ENCODE measurements around the gene SLCO1A2. TPM values are rescaled to one million over a fixed set of nuclear protein-coding genes. Genes with fewer than 3 reads are reported as not detected.

Gene SLCO1A2
- total and polyA plus RNA-seq, 2 of the 13 experiments (the other 11 are each of a cell fraction or from before 2014, with no cell fraction given): not detected

- TF ChIP-seq ZSCAN5A (CRISPR knock-in tag; IDR thresholded peaks at IDR 0.05; ENCODE audit: borderline replicate concordance) (peak; percentile 24; the same call in 1 of the 2 replicates), ZNF607 (CRISPR knock-in tag; IDR thresholded peaks at IDR 0.05; ENCODE audit: borderline replicate concordance) (0 out of 2 replicates have a peak, but pooled peaks have one; percentile 56), MEIS1 (CRISPR knock-in tag; IDR thresholded peaks at IDR 0.05; ENCODE audit: borderline replicate concordance) (peak; percentile 47; the same call in 1 of the 2 replicates), TCF7 (IDR thresholded peaks at IDR 0.05; ENCODE audit: low read depth) (0 out of 2 replicates have a peak, but pooled peaks have one; percentile 15), ZNF619 (CRISPR knock-in tag; IDR thresholded peaks at IDR 0.05) (no peak), GFI1 (CRISPR knock-in tag; IDR thresholded peaks at IDR 0.05; ENCODE audit: borderline replicate concordance) (0 out of 2 replicates have a peak, but pooled peaks have one; percentile 35), GATAD1 (CRISPR knock-in tag; IDR thresholded peaks at IDR 0.05) (peak; percentile 26; the same call in 1 of the 2 replicates), ZNF549 (CRISPR knock-in tag; IDR thresholded peaks at IDR 0.05) (no peak), ZNF414 (CRISPR knock-in tag; IDR thresholded peaks at IDR 0.05) (0 out of 2 replicates have a peak, but pooled peaks have one; percentile 44), DPF2 (CRISPR knock-in tag; IDR thresholded peaks at IDR 0.05; ENCODE audit: borderline replicate concordance, low read depth) (no peak), ZNF652 (CRISPR knock-in tag; IDR thresholded peaks at IDR 0.05; ENCODE audit: borderline replicate concordance, low read depth) (peak; percentile 29; the same call in 1 of the 2 replicates), ZNF280D (CRISPR knock-in tag; IDR thresholded peaks at IDR 0.05) (peak; percentile 39; the same call in 1 of the 2 replicates), ZGPAT (CRISPR knock-in tag; IDR thresholded peaks at IDR 0.05) (peak; percentile 69), NFIB (CRISPR knock-in tag; IDR thresholded peaks at IDR 0.05; ENCODE audit: borderline replicate concordance) (no peak), SP4 (CRISPR knock-in tag; IDR thresholded peaks at IDR 0.05) (no peak), DRAP1 (CRISPR knock-in tag; IDR thresholded peaks at IDR 0.05) (peak; percentile 19; the same call in 1 of the 2 replicates), BCL6 (CRISPR knock-in tag; IDR thresholded peaks at IDR 0.05) (peak; percentile 48; the same call in 1 of the 2 replicates), ZNF333 (CRISPR knock-in tag; IDR thresholded peaks at IDR 0.05; ENCODE audit: borderline replicate concordance) (no peak), FOSL2 (CRISPR knock-in tag; IDR thresholded peaks at IDR 0.05) (0 out of 2 replicates have a peak, but pooled peaks have one; percentile 15), SP5 (CRISPR knock-in tag; IDR thresholded peaks at IDR 0.05; ENCODE audit: borderline replicate concordance, low read depth) (peak; percentile 75), PHF5A (CRISPR knock-in tag; IDR thresholded peaks at IDR 0.05; ENCODE audit: low read depth, unreplicated experiment) (peak; percentile 39), LCORL (IDR thresholded peaks at IDR 0.05) (no peak), LCORL (CRISPR knock-in tag; IDR thresholded peaks at IDR 0.05) (peak; percentile 60; the same call in 1 of the 2 replicates), ZNF768 (CRISPR knock-in tag; IDR thresholded peaks at IDR 0.05) (no peak), POGZ (CRISPR knock-in tag; IDR thresholded peaks at IDR 0.05) (peak; percentile 76)
Observed at GRCh38 chr12:21350975-21351374, 16.3 kb upstream of the SLCO1A2 start (continued).
